OCI-LY1 (cell line): ENCODE measurements around the gene PCLO.
"Not testable (repeated sequence)": the region's sequence is repeated elsewhere in the genome, so short reads cannot be mapped to it uniquely, and the experiment has no call there.

Experiments used
- H2AFZ ChIP-seq: fragments of 200-600 bp; sonication (generic), shearing (Covaris generic); 2 replicates; pipeline ENCODE4 v1.6.0; 2014; ENCODE audit warnings: antibody characterized with exemption, mild to moderate bottlenecking, low read length
- H3F3A ChIP-seq: fragments of 200-600 bp; sonication (generic), shearing (Covaris generic); 2 replicates; pipeline ENCODE4 v1.6.0; 2014; ENCODE audit warnings: mild to moderate bottlenecking, antibody characterized with exemption, low read length, moderate library complexity; ENCODE audit not compliant: insufficient read depth
- H3K27ac ChIP-seq: fragments of 200-600 bp; sonication (generic); 2 replicates; pipeline ENCODE4 v1.5.1; 2014; ENCODE audit warnings: low read length, mixed run types, mild to moderate bottlenecking, low read depth; ENCODE audit not compliant: poor library complexity, severe bottlenecking
- H3K27me3 ChIP-seq: fragments of 200-600 bp; sonication (generic); 2 replicates; pipeline ENCODE4 v1.6.0; 2014; ENCODE audit warnings: antibody characterized with exemption, mild to moderate bottlenecking, low read length, moderate library complexity; ENCODE audit not compliant: insufficient read depth
- H3K36me3 ChIP-seq: fragments of 200-600 bp; sonication (generic); 2 replicates; pipeline ENCODE4 v1.6.1; 2014; ENCODE audit warnings: mild to moderate bottlenecking, antibody characterized with exemption, low read length, moderate library complexity, mixed read lengths; ENCODE audit not compliant: insufficient read depth
- H3K4me1 ChIP-seq: fragments of 200-600 bp; sonication (generic); 2 replicates; pipeline ENCODE4 v1.5.1; 2014; ENCODE audit warnings: mild to moderate bottlenecking, low read length, moderate library complexity; ENCODE audit not compliant: insufficient read depth, severe bottlenecking
- H3K4me2 ChIP-seq: fragments of 200-600 bp; sonication (generic), shearing (Covaris generic); 2 replicates; pipeline ENCODE4 v1.6.1; 2014; ENCODE audit warnings: low read length
- H3K4me3 ChIP-seq: fragments of 200-600 bp; sonication (generic); 2 replicates; pipeline ENCODE4 v1.5.1; 2014; ENCODE audit warnings: low read length, low read depth, mild to moderate bottlenecking, mixed read lengths; ENCODE audit not compliant: poor library complexity, severe bottlenecking
- H3K79me2 ChIP-seq: fragments of 200-600 bp; shearing (Covaris generic); 2 replicates; pipeline ENCODE4 v1.6.1; 2016; ENCODE audit warnings: mixed run types, low read length, mixed read lengths; ENCODE audit not compliant: insufficient read depth
- H3K9ac ChIP-seq: fragments of 200-600 bp; sonication (generic), shearing (Covaris generic); 2 replicates; pipeline ENCODE4 v1.6.1; 2014; ENCODE audit warnings: mild to moderate bottlenecking, low read length, mixed read lengths
- H3K9me2 ChIP-seq: fragments of 200-600 bp; sonication (generic), shearing (Covaris generic); 2 replicates; pipeline ENCODE4 v1.6.1; 2014; ENCODE audit warnings: low read depth, mild to moderate bottlenecking, low read length, mixed read lengths
- H3K9me3 ChIP-seq: fragments of 200-600 bp; shearing (Covaris generic); 2 replicates; pipeline ENCODE4 v1.6.1; 2014; ENCODE audit warnings: low read length, mixed read lengths
- H4K20me1 ChIP-seq: fragments of 200-600 bp; sonication (generic), shearing (Covaris generic); 2 replicates; pipeline ENCODE4 v1.6.0; 2016; ENCODE audit warnings: mild to moderate bottlenecking, low read length; ENCODE audit not compliant: insufficient read depth
- CTCF ChIP-seq: fragments of 200-600 bp; sonication (generic), shearing (Covaris generic); IDR thresholded peaks from 2 replicates; pipeline ENCODE4 v1.5.1; 2017; ENCODE audit warnings: mild to moderate bottlenecking, antibody characterized with exemption, low read length, moderate library complexity, mixed read lengths
- EZH2 ChIP-seq: fragments of 200-600 bp; sonication (generic), shearing (Covaris generic); IDR thresholded peaks from 2 replicates; pipeline ENCODE4 v1.8.0; 2017; ENCODE audit warnings: borderline replicate concordance, mixed run types, mild to moderate bottlenecking, antibody characterized with exemption, low read length, moderate library complexity, mixed read lengths

The PCLO gene

GRCh38 chr7:82713506-82713905 is 449.2 kb downstream of the PCLO start:
- Histone ChIP-seq H3K4me2 (no peak overlapping the region), H3K27ac (no peak overlapping the region), H3K4me1 (no peaks in the 10 kb centered on the region), H4K20me1 (no peaks in the 10 kb centered on the region), H3K9ac (no peak overlapping the region), H3F3A (no peaks in the 10 kb centered on the region), H3K79me2 (no peaks in the 10 kb centered on the region), H3K27me3 (no peaks in the 10 kb centered on the region), H3K36me3 (no peaks in the 10 kb centered on the region), H3K9me3 (no peaks in the 10 kb centered on the region), H3K9me2 (no peaks in the 10 kb centered on the region), H2AFZ (no peak overlapping the region), H3K4me3 (no peak overlapping the region)
- no peak for TF ChIP-seq CTCF

DNA sequence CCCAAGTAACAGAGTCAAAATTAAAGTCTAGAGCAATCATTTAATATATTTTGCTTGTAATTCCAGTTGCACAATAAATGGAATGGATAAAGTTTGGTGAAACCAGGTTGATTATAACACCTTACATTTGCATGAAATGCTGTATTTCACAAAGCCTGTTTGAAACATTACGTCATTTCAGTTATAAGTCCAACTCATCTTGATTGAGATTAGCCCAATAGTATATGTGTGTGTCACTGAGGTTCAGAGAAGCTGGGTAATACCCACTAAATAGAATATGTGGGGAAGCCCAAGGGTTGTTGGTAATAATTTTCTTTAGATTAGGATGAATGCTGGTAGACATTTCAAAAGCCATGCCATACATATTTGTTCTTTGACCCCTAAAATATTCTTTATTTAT is 456.3 kb downstream of the PCLO start:
- H3K4me3 ChIP-seq, H3K9me3 ChIP-seq, H2AFZ ChIP-seq, H3K79me2 ChIP-seq, H4K20me1 ChIP-seq, H3K4me1 ChIP-seq, H3K9ac ChIP-seq, H3F3A ChIP-seq, H3K27me3 ChIP-seq, H3K36me3 ChIP-seq, H3K9me2 ChIP-seq, H3K4me2 ChIP-seq, H3K27ac ChIP-seq: not testable (repeated sequence)

DNA sequence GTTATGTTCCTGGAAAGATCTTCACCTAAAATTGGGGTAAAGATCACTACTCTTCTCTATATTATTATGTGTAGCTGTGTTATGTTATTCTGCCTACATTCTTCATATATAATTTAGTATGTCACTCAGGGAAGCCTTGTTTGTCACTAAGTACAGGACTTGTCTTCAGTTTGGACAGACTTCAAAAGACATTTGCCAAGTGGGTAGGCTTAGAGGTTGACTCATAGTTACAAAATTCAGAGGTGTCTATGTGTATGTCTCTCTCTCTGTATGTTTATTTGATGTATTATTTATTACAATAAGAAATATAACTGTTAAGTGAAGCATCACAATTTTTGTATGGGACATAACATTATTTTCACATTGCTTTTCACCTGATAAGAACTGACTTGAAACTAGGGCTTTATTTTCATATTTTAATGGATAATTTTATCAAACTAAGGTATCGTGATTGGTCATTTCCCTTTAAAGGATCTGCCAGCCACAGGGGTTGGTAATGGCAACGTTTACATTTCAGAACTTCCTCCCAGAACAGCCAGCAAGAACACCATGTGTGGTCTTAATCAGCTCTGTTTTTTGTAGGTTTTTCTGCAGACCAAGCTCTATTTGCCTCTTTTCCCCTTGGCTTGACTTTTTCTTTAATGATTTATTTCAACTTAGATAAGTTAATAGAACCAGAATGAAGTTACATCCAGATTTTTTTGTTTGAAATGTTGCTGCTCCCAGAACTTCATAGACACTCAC is 457.0 kb downstream of the PCLO start:
- no peaks in the 10 kb centered on the region for H3K27me3 ChIP-seq
- no peak for TF ChIP-seq EZH2
- no peak for TF ChIP-seq CTCF
- H3K9ac ChIP-seq: no peak overlapping the region
- H3K27ac ChIP-seq: no peak overlapping the region
- H3K9me2 ChIP-seq: no peaks in the 10 kb centered on the region
- no peaks in the 10 kb centered on the region for H3K4me1 ChIP-seq
- H4K20me1 ChIP-seq: no peaks in the 10 kb centered on the region
- no peaks in the 10 kb centered on the region for H3K79me2 ChIP-seq
- no peak overlapping the region for H3K4me3 ChIP-seq
- H3K4me2 ChIP-seq: no peak overlapping the region
- H3F3A ChIP-seq: no peaks in the 10 kb centered on the region
- H3K9me3 ChIP-seq: no peaks in the 10 kb centered on the region
- H3K36me3 ChIP-seq: no peaks in the 10 kb centered on the region
- no peak overlapping the region for H2AFZ ChIP-seq

- no peaks in the 10 kb centered on the region for H3F3A ChIP-seq
- no peak overlapping the region for H3K27ac ChIP-seq
- H3K9me3 ChIP-seq: no peaks in the 10 kb centered on the region
- H2AFZ ChIP-seq: no peak overlapping the region
- H3K4me3 ChIP-seq: no peak overlapping the region
- no peaks in the 10 kb centered on the region for H3K27me3 ChIP-seq
- H3K9ac ChIP-seq: no peak overlapping the region
- no peaks in the 10 kb centered on the region for H3K79me2 ChIP-seq
- H3K36me3 ChIP-seq: no peaks in the 10 kb centered on the region
- no peaks in the 10 kb centered on the region for H3K9me2 ChIP-seq
- H4K20me1 ChIP-seq: no peaks in the 10 kb centered on the region
- H3K4me1 ChIP-seq: no peaks in the 10 kb centered on the region
- H3K4me2 ChIP-seq: no peak overlapping the region
- TF ChIP-seq CTCF (no peak), EZH2 (no peak)
Observed at GRCh38 chr7:82704121-82704520, 458.6 kb downstream of the PCLO start.
